Parathyroid adenoma (tissue), 2 donors: Measurements from ENCODE around the gene UNC13A.

Experiments used
- H2AFZ ChIP-seq: fragments of 300-600 bp; sonication (generic); one replicate; pipeline ENCODE4 v1.7.0; 2017; ENCODE audit warnings: antibody characterized with exemption, mild to moderate bottlenecking
- H3K27ac ChIP-seq: fragments of 300-600 bp; sonication (generic); one replicate; pipeline ENCODE4 v1.7.0; 2017
- H3K27me3 ChIP-seq: fragments of 300-600 bp; sonication (generic); one replicate; pipeline ENCODE4 v1.7.0; 2017; ENCODE audit warnings: low read length; ENCODE audit not compliant: control insufficient read depth, insufficient read depth
- H3K36me3 ChIP-seq: fragments of 300-600 bp; sonication (generic); one replicate; pipeline ENCODE4 v1.7.0; 2017; ENCODE audit warnings: low read length; ENCODE audit not compliant: control insufficient read depth, insufficient read depth
- H3K4me1 ChIP-seq: fragments of 300-600 bp; sonication (generic); one replicate; pipeline ENCODE4 v1.7.0; 2017; ENCODE audit warnings: control low read depth
- H3K4me2 ChIP-seq: fragments of 300-600 bp; sonication (generic); one replicate; pipeline ENCODE4 v1.7.0; 2017; ENCODE audit warnings: low read length
- H3K4me3 ChIP-seq: fragments of 300-600 bp; sonication (generic); one replicate; pipeline ENCODE4 v1.7.0; 2017; ENCODE audit warnings: low read depth, low read length
- H3K79me2 ChIP-seq: fragments of 300-600 bp; sonication (generic); one replicate; pipeline ENCODE4 v1.7.0; 2017; ENCODE audit warnings: control low read depth
- H3K9ac ChIP-seq: fragments of 300-600 bp; sonication (generic); one replicate; pipeline ENCODE4 v1.7.0; 2017; ENCODE audit warnings: mild to moderate bottlenecking
- H3K9me3 ChIP-seq: fragments of 300-600 bp; sonication (generic); one replicate; pipeline ENCODE4 v1.7.0; 2017; ENCODE audit warnings: low read length; ENCODE audit not compliant: control insufficient read depth
- CTCF ChIP-seq: fragments of 300-600 bp; sonication (generic); IDR thresholded peaks from one replicate; pipeline ENCODE4 v1.7.0; 2017; ENCODE audit warnings: antibody characterized with exemption, mild to moderate bottlenecking
- donor health status: primary hyperparathyroidism.

The UNC13A gene

GRCh38 chr19:17646441-17646840 lies 41.7 kb downstream of the UNC13A start:
- Histone ChIP-seq H3K4me2 (no peak overlapping the region), H3K79me2 (peaks cover 3% of the 10 kb centered on the region), H3K9ac (no peak overlapping the region), H3K9me3 (no peaks in the 10 kb centered on the region), H2AFZ (no peak overlapping the region), H3K27me3 (no peaks in the 10 kb centered on the region), H3K27ac (no peak overlapping the region), H3K4me3 (no peak overlapping the region), H3K36me3 (no peaks in the 10 kb centered on the region), H3K4me1 (no peaks in the 10 kb centered on the region)
- no peak for TF ChIP-seq CTCF

GRCh38 chr19:17645339-17645963 lies 42.7 kb downstream of the UNC13A start:
- no peaks in the 10 kb centered on the region for H3K27me3 ChIP-seq
- H3K9ac ChIP-seq, result no peak overlapping the region
- no peaks in the 10 kb centered on the region for H3K9me3 ChIP-seq
- no peak overlapping the region for H3K4me2 ChIP-seq
- no peak for TF ChIP-seq CTCF
- H3K4me1 ChIP-seq, result no peaks in the 10 kb centered on the region
- no peak overlapping the region for H3K27ac ChIP-seq
- no peak overlapping the region for H3K4me3 ChIP-seq
- H3K36me3 ChIP-seq, result no peaks in the 10 kb centered on the region
- no peak overlapping the region for H2AFZ ChIP-seq
- peaks cover 3% of the 10 kb centered on the region for H3K79me2 ChIP-seq

- Histone ChIP-seq H3K9ac (no peak overlapping the region), H3K4me3 (no peak overlapping the region), H3K27me3 (no peaks in the 10 kb centered on the region), H3K36me3 (no peaks in the 10 kb centered on the region), H3K79me2 (peaks cover 3% of the 10 kb centered on the region), H3K4me1 (no peaks in the 10 kb centered on the region), H2AFZ (no peak overlapping the region), H3K4me2 (no peak overlapping the region), H3K9me3 (no peaks in the 10 kb centered on the region), H3K27ac (no peak overlapping the region)
- TF ChIP-seq CTCF, result no peak
Measured at GRCh38 chr19:17642656-17643055, 45.5 kb downstream of the UNC13A start.

GRCh38 chr19:17641846-17642245 lies 46.3 kb downstream of the UNC13A start:
- Histone ChIP-seq H3K9me3 (no peaks in the 10 kb centered on the region), H3K79me2 (peaks cover 3% of the 10 kb centered on the region), H3K4me2 (no peak overlapping the region), H3K27ac (no peak overlapping the region), H3K4me1 (no peaks in the 10 kb centered on the region), H3K9ac (no peak overlapping the region), H3K36me3 (no peaks in the 10 kb centered on the region), H2AFZ (no peak overlapping the region), H3K27me3 (no peaks in the 10 kb centered on the region), H3K4me3 (no peak overlapping the region)
- no peak for TF ChIP-seq CTCF

GRCh38 chr19:17641181-17641580 lies 47.0 kb downstream of the UNC13A start:
- H3K27ac ChIP-seq, result no peak overlapping the region
- H3K9ac ChIP-seq, result no peak overlapping the region
- H3K4me3 ChIP-seq, result no peak overlapping the region
- no peaks in the 10 kb centered on the region for H3K27me3 ChIP-seq
- H3K36me3 ChIP-seq, result no peaks in the 10 kb centered on the region
- no peaks in the 10 kb centered on the region for H3K9me3 ChIP-seq
- no peak for TF ChIP-seq CTCF
- no peaks in the 10 kb centered on the region for H3K4me1 ChIP-seq
- H2AFZ ChIP-seq, result no peak overlapping the region
- no peak overlapping the region for H3K4me2 ChIP-seq
- H3K79me2 ChIP-seq, result peaks cover 3% of the 10 kb centered on the region
